Measurements from ENCODE around the gene PALLD. TPM values are rescaled to one million over a fixed set of nuclear protein-coding genes. Genes with fewer than 3 reads are reported as not detected.

Gene PALLD
- total and polyA plus RNA-seq, 2 of the 8 experiments (the other 6 are each of a cell fraction or from before 2014, with no cell fraction given): 10.5 to 25.0 TPM

DNA sequence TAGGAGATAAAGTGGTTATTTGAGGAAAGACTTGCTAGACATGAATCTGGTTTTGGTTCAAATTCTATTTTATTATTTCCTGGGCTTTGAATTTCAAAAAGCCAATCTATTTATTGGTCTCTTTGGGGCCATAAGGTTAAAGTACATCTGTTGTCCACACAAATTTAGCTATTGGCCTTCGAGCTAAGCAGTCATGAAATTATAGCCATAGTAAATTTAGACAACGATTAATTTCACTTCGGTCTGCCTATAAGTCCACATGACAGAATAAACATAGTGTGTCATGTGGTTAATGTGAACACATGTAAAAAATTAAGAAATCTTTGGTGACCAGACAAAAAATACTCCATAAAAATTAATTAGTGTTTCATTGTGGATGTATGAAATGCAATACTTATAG, 161.9 kb downstream of the PALLD start (continued):
- TF ChIP-seq, protein P1, sequence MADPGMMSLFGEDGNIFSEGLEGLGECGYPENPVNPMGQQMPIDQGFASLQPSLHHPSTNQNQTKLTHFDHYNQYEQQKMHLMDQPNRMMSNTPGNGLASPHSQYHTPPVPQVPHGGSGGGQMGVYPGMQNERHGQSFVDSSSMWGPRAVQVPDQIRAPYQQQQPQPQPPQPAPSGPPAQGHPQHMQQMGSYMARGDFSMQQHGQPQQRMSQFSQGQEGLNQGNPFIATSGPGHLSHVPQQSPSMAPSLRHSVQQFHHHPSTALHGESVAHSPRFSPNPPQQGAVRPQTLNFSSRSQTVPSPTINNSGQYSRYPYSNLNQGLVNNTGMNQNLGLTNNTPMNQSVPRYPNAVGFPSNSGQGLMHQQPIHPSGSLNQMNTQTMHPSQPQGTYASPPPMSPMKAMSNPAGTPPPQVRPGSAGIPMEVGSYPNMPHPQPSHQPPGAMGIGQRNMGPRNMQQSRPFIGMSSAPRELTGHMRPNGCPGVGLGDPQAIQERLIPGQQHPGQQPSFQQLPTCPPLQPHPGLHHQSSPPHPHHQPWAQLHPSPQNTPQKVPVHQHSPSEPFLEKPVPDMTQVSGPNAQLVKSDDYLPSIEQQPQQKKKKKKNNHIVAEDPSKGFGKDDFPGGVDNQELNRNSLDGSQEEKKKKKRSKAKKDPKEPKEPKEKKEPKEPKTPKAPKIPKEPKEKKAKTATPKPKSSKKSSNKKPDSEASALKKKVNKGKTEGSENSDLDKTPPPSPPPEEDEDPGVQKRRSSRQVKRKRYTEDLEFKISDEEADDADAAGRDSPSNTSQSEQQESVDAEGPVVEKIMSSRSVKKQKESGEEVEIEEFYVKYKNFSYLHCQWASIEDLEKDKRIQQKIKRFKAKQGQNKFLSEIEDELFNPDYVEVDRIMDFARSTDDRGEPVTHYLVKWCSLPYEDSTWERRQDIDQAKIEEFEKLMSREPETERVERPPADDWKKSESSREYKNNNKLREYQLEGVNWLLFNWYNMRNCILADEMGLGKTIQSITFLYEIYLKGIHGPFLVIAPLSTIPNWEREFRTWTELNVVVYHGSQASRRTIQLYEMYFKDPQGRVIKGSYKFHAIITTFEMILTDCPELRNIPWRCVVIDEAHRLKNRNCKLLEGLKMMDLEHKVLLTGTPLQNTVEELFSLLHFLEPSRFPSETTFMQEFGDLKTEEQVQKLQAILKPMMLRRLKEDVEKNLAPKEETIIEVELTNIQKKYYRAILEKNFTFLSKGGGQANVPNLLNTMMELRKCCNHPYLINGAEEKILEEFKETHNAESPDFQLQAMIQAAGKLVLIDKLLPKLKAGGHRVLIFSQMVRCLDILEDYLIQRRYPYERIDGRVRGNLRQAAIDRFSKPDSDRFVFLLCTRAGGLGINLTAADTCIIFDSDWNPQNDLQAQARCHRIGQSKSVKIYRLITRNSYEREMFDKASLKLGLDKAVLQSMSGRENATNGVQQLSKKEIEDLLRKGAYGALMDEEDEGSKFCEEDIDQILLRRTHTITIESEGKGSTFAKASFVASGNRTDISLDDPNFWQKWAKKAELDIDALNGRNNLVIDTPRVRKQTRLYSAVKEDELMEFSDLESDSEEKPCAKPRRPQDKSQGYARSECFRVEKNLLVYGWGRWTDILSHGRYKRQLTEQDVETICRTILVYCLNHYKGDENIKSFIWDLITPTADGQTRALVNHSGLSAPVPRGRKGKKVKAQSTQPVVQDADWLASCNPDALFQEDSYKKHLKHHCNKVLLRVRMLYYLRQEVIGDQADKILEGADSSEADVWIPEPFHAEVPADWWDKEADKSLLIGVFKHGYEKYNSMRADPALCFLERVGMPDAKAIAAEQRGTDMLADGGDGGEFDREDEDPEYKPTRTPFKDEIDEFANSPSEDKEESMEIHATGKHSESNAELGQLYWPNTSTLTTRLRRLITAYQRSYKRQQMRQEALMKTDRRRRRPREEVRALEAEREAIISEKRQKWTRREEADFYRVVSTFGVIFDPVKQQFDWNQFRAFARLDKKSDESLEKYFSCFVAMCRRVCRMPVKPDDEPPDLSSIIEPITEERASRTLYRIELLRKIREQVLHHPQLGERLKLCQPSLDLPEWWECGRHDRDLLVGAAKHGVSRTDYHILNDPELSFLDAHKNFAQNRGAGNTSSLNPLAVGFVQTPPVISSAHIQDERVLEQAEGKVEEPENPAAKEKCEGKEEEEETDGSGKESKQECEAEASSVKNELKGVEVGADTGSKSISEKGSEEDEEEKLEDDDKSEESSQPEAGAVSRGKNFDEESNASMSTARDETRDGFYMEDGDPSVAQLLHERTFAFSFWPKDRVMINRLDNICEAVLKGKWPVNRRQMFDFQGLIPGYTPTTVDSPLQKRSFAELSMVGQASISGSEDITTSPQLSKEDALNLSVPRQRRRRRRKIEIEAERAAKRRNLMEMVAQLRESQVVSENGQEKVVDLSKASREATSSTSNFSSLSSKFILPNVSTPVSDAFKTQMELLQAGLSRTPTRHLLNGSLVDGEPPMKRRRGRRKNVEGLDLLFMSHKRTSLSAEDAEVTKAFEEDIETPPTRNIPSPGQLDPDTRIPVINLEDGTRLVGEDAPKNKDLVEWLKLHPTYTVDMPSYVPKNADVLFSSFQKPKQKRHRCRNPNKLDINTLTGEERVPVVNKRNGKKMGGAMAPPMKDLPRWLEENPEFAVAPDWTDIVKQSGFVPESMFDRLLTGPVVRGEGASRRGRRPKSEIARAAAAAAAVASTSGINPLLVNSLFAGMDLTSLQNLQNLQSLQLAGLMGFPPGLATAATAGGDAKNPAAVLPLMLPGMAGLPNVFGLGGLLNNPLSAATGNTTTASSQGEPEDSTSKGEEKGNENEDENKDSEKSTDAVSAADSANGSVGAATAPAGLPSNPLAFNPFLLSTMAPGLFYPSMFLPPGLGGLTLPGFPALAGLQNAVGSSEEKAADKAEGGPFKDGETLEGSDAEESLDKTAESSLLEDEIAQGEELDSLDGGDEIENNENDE (IDR thresholded peaks at IDR 0.05; ENCODE audit: insufficient replicate concordance, low read length): no peak
- TF ChIP-seq POU5F1 (IDR thresholded peaks at IDR 0.05; ENCODE audit: low read depth, low read length) (no peak), KDM5A (IDR thresholded peaks at IDR 0.05; ENCODE audit: low read length) (no peak), NRF1 (IDR thresholded peaks at IDR 0.05; ENCODE audit: low read depth, low read length) (no peak), TBP (IDR thresholded peaks at IDR 0.05; ENCODE audit: low read depth, low read length) (no peak)

Measured in H1 (cell line).